DOHH2 (cell line): ENCODE data around the gene NIT1.

Experiments
- H3F3A ChIP-seq: fragments of 200-600 bp; sonication (generic), shearing (Covaris generic); 2 replicates; pipeline ENCODE4 v1.6.0; 2016; ENCODE audit warnings: antibody characterized with exemption, mild to moderate bottlenecking; ENCODE audit not compliant: control insufficient read depth, insufficient read depth
- H3K27ac ChIP-seq: fragments of 200-600 bp; sonication (generic); 2 replicates; pipeline ENCODE4 v1.5.1; 2014; ENCODE audit warnings: low read depth, mild to moderate bottlenecking, low read length, moderate library complexity
- H3K27me3 ChIP-seq: fragments of 200-600 bp; sonication (generic); 2 replicates; pipeline ENCODE4 v1.6.1; 2014; ENCODE audit warnings: mild to moderate bottlenecking, low read length, mixed read lengths; ENCODE audit not compliant: control insufficient read depth
- H3K36me3 ChIP-seq: fragments of 200-600 bp; sonication (generic); 2 replicates; pipeline ENCODE4 v1.6.1; 2014; ENCODE audit warnings: mild to moderate bottlenecking, low read length, moderate library complexity, mixed read lengths; ENCODE audit not compliant: control insufficient read depth
- H3K4me1 ChIP-seq: fragments of 200-600 bp; sonication (generic); 2 replicates; pipeline ENCODE4 v1.6.1; 2014; ENCODE audit warnings: mild to moderate bottlenecking, low read length, mixed read lengths; ENCODE audit not compliant: control insufficient read depth
- H3K4me2 ChIP-seq: fragments of 200-600 bp; sonication (generic); 2 replicates; pipeline ENCODE4 v1.6.0; 2014; ENCODE audit warnings: mild to moderate bottlenecking, low read length, moderate library complexity
- H3K4me3 ChIP-seq: fragments of 200-600 bp; sonication (generic); 2 replicates; pipeline ENCODE4 v1.5.1; 2014; ENCODE audit warnings: mild to moderate bottlenecking, low read length, mixed read lengths
- H3K79me2 ChIP-seq: fragments of 200-600 bp; sonication (generic); 2 replicates; pipeline ENCODE4 v1.6.1; 2014; ENCODE audit warnings: mild to moderate bottlenecking, low read length, mixed read lengths; ENCODE audit not compliant: control insufficient read depth
- H3K9me2 ChIP-seq: fragments of 200-600 bp; sonication (generic); replicated peaks from 2 replicates; pipeline ENCODE4 v1.6.1; 2014; ENCODE audit warnings: mild to moderate bottlenecking, low read length, mixed read lengths; ENCODE audit not compliant: control insufficient read depth
- H3K9me3 ChIP-seq: fragments of 200-600 bp; sonication (generic); 2 replicates; pipeline ENCODE4 v1.6.1; 2014; ENCODE audit warnings: antibody characterized with exemption, low read length, mixed read lengths; ENCODE audit not compliant: control insufficient read depth, insufficient read depth
- H4K20me1 ChIP-seq: fragments of 200-600 bp; sonication (generic); 2 replicates; pipeline ENCODE4 v1.6.0; 2014; ENCODE audit warnings: low read depth, mild to moderate bottlenecking, antibody characterized with exemption, low read length, moderate library complexity; ENCODE audit not compliant: control insufficient read depth, insufficient read depth
- EZH2phosphoT487 ChIP-seq: fragments of 200-600 bp; sonication (generic); IDR thresholded peaks from 2 replicates; pipeline ENCODE4 v1.6.1; 2017; ENCODE audit warnings: borderline replicate concordance, mild to moderate bottlenecking, antibody characterized with exemption, low read length, moderate library complexity, mixed read lengths
- TF ChIP-seq, protein P1 (sequence below): fragments of 200-600 bp; sonication (generic); IDR thresholded peaks from one replicate; pipeline ENCODE4 v1.5.1; 2014; ENCODE audit warnings: antibody characterized with exemption, mild to moderate bottlenecking, low read depth, low read length; ENCODE audit not compliant: poor library complexity, severe bottlenecking

Gene NIT1

DNA sequence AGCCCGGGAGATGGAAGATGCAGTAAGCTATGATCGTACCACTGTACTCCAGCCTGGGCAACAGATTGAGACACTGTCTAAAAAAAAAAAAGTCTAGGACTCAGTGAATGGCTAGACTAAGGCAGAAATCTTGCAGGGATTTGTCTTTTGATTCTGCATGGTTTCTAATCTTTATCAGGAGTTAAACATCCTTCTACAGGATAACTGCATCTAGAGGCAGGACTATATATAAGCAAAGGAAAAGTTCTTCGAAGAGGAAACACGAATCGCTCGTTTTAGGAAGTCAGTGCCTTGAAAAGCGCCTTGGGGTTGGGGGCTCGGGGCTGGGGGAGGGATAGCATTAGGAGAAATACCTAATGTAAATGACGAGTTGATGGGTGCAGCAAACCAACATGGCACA lies 35.3 kb downstream of the NIT1 start:
- peaks cover 11% of the 10 kb centered on the region for H3F3A ChIP-seq
- H3K27me3 ChIP-seq = no peaks in the 10 kb centered on the region
- peaks cover 22% of the 10 kb centered on the region for H3K36me3 ChIP-seq
- H3K4me1 ChIP-seq = peaks cover 14% of the 10 kb centered on the region
- H3K4me2 ChIP-seq = peak overlapping the region; percentile 77
- TF ChIP-seq, protein P1, sequence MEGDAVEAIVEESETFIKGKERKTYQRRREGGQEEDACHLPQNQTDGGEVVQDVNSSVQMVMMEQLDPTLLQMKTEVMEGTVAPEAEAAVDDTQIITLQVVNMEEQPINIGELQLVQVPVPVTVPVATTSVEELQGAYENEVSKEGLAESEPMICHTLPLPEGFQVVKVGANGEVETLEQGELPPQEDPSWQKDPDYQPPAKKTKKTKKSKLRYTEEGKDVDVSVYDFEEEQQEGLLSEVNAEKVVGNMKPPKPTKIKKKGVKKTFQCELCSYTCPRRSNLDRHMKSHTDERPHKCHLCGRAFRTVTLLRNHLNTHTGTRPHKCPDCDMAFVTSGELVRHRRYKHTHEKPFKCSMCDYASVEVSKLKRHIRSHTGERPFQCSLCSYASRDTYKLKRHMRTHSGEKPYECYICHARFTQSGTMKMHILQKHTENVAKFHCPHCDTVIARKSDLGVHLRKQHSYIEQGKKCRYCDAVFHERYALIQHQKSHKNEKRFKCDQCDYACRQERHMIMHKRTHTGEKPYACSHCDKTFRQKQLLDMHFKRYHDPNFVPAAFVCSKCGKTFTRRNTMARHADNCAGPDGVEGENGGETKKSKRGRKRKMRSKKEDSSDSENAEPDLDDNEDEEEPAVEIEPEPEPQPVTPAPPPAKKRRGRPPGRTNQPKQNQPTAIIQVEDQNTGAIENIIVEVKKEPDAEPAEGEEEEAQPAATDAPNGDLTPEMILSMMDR = no peak
- no peak for TF ChIP-seq EZH2phosphoT487
- no peaks in the 10 kb centered on the region for H3K9me2 ChIP-seq
- H3K4me3 ChIP-seq = peak overlapping the region; percentile 75
- H3K79me2 ChIP-seq = peaks cover 19% of the 10 kb centered on the region
- H3K9me3 ChIP-seq = no peaks in the 10 kb centered on the region
- H4K20me1 ChIP-seq = no peaks in the 10 kb centered on the region
- peak overlapping the region; percentile 77 for H3K27ac ChIP-seq

DNA sequence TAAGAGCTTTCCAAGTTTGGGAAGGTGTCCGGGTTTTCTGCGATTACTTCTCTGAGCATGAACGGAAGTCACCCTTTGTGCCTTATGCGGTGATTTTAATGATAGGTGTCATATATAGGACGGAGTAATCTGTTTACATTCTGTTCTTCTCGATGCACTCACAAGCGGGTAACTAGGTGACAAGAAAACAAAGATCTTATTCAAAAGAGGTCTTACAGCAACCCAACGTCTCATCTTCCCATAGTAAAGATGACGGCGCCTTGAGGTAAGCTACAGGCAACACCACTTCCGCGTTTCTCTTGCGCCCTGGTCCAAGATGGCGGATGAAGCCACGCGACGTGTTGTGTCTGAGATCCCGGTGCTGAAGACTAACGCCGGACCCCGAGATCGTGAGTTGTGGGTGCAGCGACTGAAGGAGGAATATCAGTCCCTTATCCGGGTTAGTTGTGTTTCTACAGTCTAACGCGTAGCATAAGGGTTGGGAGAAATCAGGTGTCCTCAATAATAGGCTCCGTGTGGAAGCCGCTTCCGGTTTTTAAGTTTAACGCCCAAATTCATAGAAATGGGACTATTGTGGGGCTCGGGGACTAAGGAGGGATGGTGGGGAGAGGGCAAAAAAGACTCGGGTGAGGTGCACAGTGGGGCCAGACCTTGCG lies 35.9 kb downstream of the NIT1 start, which contains the start of gene UFC1:
UFC1 (plus strand) TSS at position 297 of the 656 bp plus-strand sequence; CDS start at position 317, 20 bp downstream.
- Histone ChIP-seq H3K27me3 (no peaks in the 10 kb centered on the region), H3K27ac (peak within 1 kb of the TSS; percentile 77), H3K4me1 (peaks cover 20% of the 10 kb centered on the region), H3K9me2 (no peaks in the 10 kb centered on the region), H3F3A (peaks cover 16% of the 10 kb centered on the region), H3K36me3 (peaks cover 28% of the 10 kb centered on the region), H3K79me2 (peaks cover 19% of the 10 kb centered on the region), H3K4me2 (peak within 1 kb of the TSS; percentile 77), H3K4me3 (peak within 1 kb of the TSS; percentile 75), H4K20me1 (no peaks in the 10 kb centered on the region), H3K9me3 (no peaks in the 10 kb centered on the region)
- TF ChIP-seq EZH2phosphoT487 = no peak
- TF ChIP-seq, protein P1 = no peak

DNA sequence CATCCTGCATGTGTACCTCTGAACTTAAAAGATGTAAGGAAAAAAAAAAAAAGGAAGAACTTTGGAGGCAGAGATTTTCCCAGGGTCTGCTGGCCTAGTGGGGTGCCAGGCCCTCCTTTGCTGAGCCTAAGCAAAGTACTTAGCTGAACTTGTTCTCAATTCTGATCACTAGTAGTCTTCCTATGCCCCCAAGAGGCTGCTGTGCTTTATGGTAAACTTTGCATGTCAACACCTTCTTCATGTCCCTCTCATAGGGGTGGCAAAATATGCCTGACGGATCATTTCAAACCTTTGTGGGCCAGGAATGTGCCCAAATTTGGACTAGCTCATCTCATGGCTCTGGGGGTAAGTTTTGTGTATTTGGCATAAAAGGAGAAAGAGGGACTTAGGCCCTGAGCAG lies 40.0 kb downstream of the NIT1 start:
- no peaks in the 10 kb centered on the region for H4K20me1 ChIP-seq
- no peak overlapping the region for H3K27ac ChIP-seq
- no peak for TF ChIP-seq EZH2phosphoT487
- TF ChIP-seq, protein P1 = no peak
- no peak overlapping the region for H3K4me2 ChIP-seq
- no peaks in the 10 kb centered on the region for H3K27me3 ChIP-seq
- peaks cover 42% of the 10 kb centered on the region for H3K36me3 ChIP-seq
- no peak overlapping the region for H3K4me3 ChIP-seq
- H3K4me1 ChIP-seq = peaks cover 32% of the 10 kb centered on the region
- H3F3A ChIP-seq = peaks cover 16% of the 10 kb centered on the region
- no peaks in the 10 kb centered on the region for H3K9me2 ChIP-seq
- H3K79me2 ChIP-seq = peaks cover 33% of the 10 kb centered on the region
- H3K9me3 ChIP-seq = no peaks in the 10 kb centered on the region
